ENCODE results near the gene PKLR. TPM values are rescaled to one million over a fixed set of nuclear protein-coding genes. Genes with fewer than 3 reads are reported as not detected.

The PKLR gene
- total RNA-seq (10 to 100 TPM; 39.2 to 56.1 TPM), polyA plus RNA-seq (10 to 100 TPM; 10.4 to 41.9 TPM)

DNA sequence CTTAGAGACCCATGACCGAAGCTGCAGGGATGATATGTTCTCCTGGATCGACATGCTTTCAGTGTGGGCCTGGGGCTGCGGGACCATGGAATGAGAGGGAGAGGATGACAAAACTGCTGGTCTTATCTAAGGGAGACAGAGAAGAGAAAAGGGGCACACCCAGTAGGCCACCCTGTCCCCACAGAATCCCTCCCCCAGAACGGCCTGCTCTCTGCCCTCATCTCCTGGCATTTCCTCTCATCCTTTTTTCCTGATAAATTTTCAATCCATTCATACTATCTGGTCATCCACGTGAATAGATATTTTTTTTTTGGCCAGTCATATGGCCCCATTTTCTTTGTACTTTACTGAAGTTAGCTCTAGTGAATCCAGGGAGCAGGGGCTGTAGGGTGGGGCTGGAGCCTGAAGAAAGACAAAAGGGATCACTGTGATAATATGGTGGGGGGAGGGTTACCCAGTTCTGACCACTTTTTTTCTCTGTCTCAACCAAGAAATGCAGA lies at the start of gene PKLR:
TSS of gene PKLR (minus strand) at position 97 of the 500 bp plus-strand sequence. CDS start at position 54, 43 bp downstream.
- peaks cover 7 to 37% (median 22%) of the 10 kb centered on the region in 4 donors for H3K4me1 ChIP-seq (ENCODE audit: control insufficient read depth in 4 of 4, insufficient read depth in 4 of 4, low read length in 3 of 4)
- TF ChIP-seq EGR1 (IDR thresholded peaks at IDR 0.05; ENCODE audit: low read depth in 2 of 2) (no peak), CTCF (IDR thresholded peaks at IDR 0.05; ENCODE audit: low read depth, low read length, missing input control) (no peak), YY1 (IDR thresholded peaks at IDR 0.05) (no peak), REST (IDR thresholded peaks at IDR 0.05) (no peak), HNF4G (IDR thresholded peaks at IDR 0.05) (no peak), RAD21 (IDR thresholded peaks at IDR 0.05) (no peak), FOXA1 (IDR thresholded peaks at IDR 0.05) (no peak), JUND (IDR thresholded peaks at IDR 0.05) (no peak), NR2F2 (IDR thresholded peaks at IDR 0.05) (no peak), RXRA (IDR thresholded peaks at IDR 0.05) (no peak), FOXA2 (IDR thresholded peaks at IDR 0.05) (no peak), GABPA (IDR thresholded peaks at IDR 0.05 in 1 of 2, conservative IDR thresholded peaks at IDR 0.05 in 1 of 2) (no peak), HNF4A (conservative IDR thresholded peaks at IDR 0.05) (no peak)
- TF ChIP-seq, protein P1, sequence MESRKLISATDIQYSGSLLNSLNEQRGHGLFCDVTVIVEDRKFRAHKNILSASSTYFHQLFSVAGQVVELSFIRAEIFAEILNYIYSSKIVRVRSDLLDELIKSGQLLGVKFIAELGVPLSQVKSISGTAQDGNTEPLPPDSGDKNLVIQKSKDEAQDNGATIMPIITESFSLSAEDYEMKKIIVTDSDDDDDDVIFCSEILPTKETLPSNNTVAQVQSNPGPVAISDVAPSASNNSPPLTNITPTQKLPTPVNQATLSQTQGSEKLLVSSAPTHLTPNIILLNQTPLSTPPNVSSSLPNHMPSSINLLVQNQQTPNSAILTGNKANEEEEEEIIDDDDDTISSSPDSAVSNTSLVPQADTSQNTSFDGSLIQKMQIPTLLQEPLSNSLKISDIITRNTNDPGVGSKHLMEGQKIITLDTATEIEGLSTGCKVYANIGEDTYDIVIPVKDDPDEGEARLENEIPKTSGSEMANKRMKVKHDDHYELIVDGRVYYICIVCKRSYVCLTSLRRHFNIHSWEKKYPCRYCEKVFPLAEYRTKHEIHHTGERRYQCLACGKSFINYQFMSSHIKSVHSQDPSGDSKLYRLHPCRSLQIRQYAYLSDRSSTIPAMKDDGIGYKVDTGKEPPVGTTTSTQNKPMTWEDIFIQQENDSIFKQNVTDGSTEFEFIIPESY (IDR thresholded peaks at IDR 0.05), result no peak
- TF ChIP-seq, protein P2, sequence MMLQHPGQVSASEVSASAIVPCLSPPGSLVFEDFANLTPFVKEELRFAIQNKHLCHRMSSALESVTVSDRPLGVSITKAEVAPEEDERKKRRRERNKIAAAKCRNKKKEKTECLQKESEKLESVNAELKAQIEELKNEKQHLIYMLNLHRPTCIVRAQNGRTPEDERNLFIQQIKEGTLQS (IDR thresholded peaks at IDR 0.05), result no peak
- H3K27me3 ChIP-seq (ENCODE audit: control insufficient read depth in 4 of 4, insufficient read depth in 4 of 4, low read length in 3 of 4), result no peaks in the 10 kb centered on the region
- WGBS, result 76% methylated on average over 5 of the region's 5 CpGs
- DNase-seq (ENCODE audit: low spot score), result no peak
- H3K4me3 ChIP-seq (ENCODE audit: low read depth in 1 of 3, low read length in 3 of 3), result peak within 1 kb of the TSS; percentile 6 to 56 (median 50)
- no peaks in the 10 kb centered on the region for H3K36me3 ChIP-seq (ENCODE audit: control insufficient read depth in 4 of 4, insufficient read depth in 3 of 4, low read depth in 1 of 4, low read length in 3 of 4)
- H3K9ac ChIP-seq (ENCODE audit: low read depth in 1 of 2, low read length in 2 of 2), result peak within 1 kb of the TSS; percentile 38 to 60
- no peaks in the 10 kb centered on the region for H3K9me3 ChIP-seq (ENCODE audit: control insufficient read depth in 4 of 4, low read length in 3 of 4)
- peak within 1 kb of the TSS; percentile 86 to 88 for H3K27ac ChIP-seq (ENCODE audit: low read depth in 1 of 2, low read length in 2 of 2)

DNA sequence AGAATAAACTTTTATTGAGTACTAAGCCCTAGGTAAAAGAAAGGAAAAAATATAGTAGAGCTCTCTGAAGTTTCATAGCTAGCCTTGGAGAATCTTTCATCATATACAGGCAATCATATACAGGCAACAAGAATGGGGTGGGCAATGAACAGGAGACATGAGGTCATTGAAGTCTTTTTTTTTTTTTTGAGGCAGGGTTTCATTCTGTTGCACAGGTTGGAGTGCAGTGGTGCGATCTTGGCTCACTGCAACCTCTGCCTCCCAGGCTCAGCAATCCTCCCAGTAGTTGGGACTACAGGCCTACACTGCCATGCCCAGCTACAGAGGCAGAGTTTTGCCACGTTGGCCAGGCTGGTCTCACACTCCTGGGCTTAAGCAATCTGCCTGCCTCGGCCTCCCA lies 41.6 kb upstream of the PKLR start:
- no peak for TF ChIP-seq NR2F2 (IDR thresholded peaks at IDR 0.05)
- TF ChIP-seq, protein P2 (IDR thresholded peaks at IDR 0.05), result no peak
- TF ChIP-seq FOXA2 (IDR thresholded peaks at IDR 0.05), result no peak
- no peak for TF ChIP-seq HNF4G (IDR thresholded peaks at IDR 0.05)
- TF ChIP-seq YY1 (IDR thresholded peaks at IDR 0.05), result no peak
- no peak for TF ChIP-seq TAF1 (conservative IDR thresholded peaks at IDR 0.05)
- no peak for TF ChIP-seq FOXA1 (IDR thresholded peaks at IDR 0.05)
- no peak for TF ChIP-seq EGR1 (IDR thresholded peaks at IDR 0.05; ENCODE audit: low read depth in 2 of 2)
- no peak overlapping the region for H3K9ac ChIP-seq (ENCODE audit: low read depth in 1 of 2, low read length in 2 of 2)
- H3K27me3 ChIP-seq (ENCODE audit: control insufficient read depth in 4 of 4, insufficient read depth in 4 of 4, low read length in 3 of 4), result no peaks in the 10 kb centered on the region
- H3K4me3 ChIP-seq (ENCODE audit: low read depth in 1 of 3, low read length in 3 of 3), result no peak overlapping the region
- no peak overlapping the region for H3K27ac ChIP-seq (ENCODE audit: low read depth in 1 of 2, low read length in 2 of 2)
- H3K9me3 ChIP-seq (ENCODE audit: control insufficient read depth in 4 of 4, low read length in 3 of 4), result no peaks in the 10 kb centered on the region
- WGBS, result 92% methylated on average over 3 of the region's 3 CpGs
- no peaks in the 10 kb centered on the region for H3K4me1 ChIP-seq (ENCODE audit: control insufficient read depth in 4 of 4, insufficient read depth in 4 of 4, low read length in 3 of 4)
- peaks cover 12 to 81% (median 69%) of the 10 kb centered on the region in 4 donors for H3K36me3 ChIP-seq (ENCODE audit: control insufficient read depth in 4 of 4, insufficient read depth in 3 of 4, low read depth in 1 of 4, low read length in 3 of 4)
- DNase-seq (ENCODE audit: low spot score), result no peak
